HG03460 (cell line): ENCODE measurements around the gene SIPA1.

Experiments used
- ATAC-seq: cut with Tn5 transposase; IDR thresholded peaks from one replicate; pipeline ENCODE4 v1.9.1; 2021; ENCODE audit not compliant: unreplicated experiment

Gene SIPA1

DNA sequence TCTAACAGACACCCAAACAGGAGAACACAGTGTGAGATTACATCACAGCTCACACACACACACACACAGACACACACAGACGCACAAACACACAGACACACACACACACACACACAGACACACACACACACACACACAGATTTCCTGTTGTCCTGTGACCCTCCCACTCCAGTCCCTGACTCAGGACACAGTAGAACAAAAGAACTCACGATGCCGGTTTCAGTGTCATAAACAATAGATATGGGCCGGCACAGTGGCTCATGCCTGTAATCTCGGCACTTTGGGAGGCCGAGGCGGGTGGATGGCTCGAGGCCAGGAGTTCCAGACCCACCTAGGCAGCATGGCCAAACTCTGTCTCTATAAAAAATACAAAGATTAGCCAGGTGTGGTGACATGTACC, 60.3 kb downstream of the SIPA1 start:
- no peak for ATAC-seq

DNA sequence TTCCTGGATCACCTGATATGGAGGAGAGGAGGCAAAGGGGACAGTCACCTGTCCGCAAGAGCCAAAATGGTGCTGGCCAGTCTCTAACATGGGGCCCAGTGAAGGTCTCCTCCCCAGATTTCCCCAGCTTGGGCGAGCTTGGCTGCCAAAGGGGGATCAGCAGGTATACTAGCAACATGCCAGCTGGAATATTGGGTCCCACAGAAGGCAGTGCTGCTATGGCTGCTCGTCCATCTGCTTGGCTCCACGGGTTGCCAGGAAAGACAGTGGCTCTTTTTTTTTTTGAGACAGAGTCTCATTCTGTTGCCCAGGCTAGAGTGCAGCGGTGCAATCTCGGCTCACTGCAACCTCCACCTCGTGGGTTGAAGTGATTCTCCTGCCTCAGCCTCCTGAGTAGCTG, 61.4 kb downstream of the SIPA1 start:
- no peak for ATAC-seq

DNA sequence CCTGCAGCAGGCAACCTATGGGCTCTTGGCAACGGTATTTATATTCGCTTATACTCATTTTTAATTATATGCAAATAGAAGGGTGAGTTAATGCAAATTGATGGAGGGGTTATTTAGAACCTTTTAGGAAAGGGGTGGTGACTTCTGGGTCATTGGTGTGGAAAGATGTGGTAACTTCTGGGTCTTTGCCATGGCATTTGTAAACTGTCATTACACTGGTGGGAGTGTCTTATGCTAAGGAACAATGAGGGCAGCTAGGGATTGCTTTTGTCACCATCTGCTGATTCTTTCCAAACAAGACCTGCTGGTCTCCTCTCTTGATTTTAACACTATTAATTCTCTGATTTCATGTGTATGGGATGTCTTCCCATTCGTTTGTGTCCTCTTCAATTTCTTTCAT, 62.5 kb downstream of the SIPA1 start:
- ATAC-seq = no peak
